GM13976 (cell line): ENCODE data around the gene PTGR1.
A peak's percentile ranks its signal among the peaks of the same experiment; 100 is the strongest.

Experiments used
- DNase-seq: peaks from one replicate; pipeline ENCODE4 v3.0.0; 2012; ENCODE audit warnings: low spot score
- CTCF ChIP-seq: IDR thresholded peaks from 2 replicates; pipeline ENCODE4 v1.5.1; 2012; ENCODE audit warnings: borderline replicate concordance, mild to moderate bottlenecking; ENCODE audit not compliant: insufficient read depth; ENCODE audit errors: extremely low read depth, missing control alignments, control extremely low read depth
- in situ Hi-C: fragments of 300-500 bp; cut with MboI; formaldehyde crosslinking; loops from one replicate; pipeline ENCODE4 v1.12.0; 2022; ENCODE audit warnings: low sequenced_read_pairs, mixed read lengths, inconsistent platforms; ENCODE audit not compliant: unreplicated experiment

PTGR1 gene

GRCh38 chr9:111527347-111527746 lies 72.1 kb downstream of the PTGR1 start:
- in situ Hi-C loops: no loop called here
- no peak for TF ChIP-seq CTCF

GRCh38 chr9:111525056-111525977 lies 74.1 kb downstream of the PTGR1 start, which contains the start of gene ZNF483:
TSS of gene ZNF483 (plus strand) at chr9:111525179. CDS start at chr9:111527396, 2,217 bp downstream.
- DNase-seq: peak; percentile 67
- in situ Hi-C loops: no loop called here
- TF ChIP-seq CTCF: no peak

More at GRCh38 chr9:111527347-111527746, 72.1 kb downstream of the PTGR1 start:
- no peak for DNase-seq

- DNase-seq: no peak
- TF ChIP-seq CTCF: no peak
- in situ Hi-C loops: no loop called here
Observed at GRCh38 chr9:111524731-111525055, 74.8 kb downstream of the PTGR1 start.

- TF ChIP-seq CTCF: no peak
- in situ Hi-C loops: no loop called here
- DNase-seq: no peak
Observed at GRCh38 chr9:111516061-111516465, 83.4 kb downstream of the PTGR1 start.

- DNase-seq: no peak
- in situ Hi-C loops: no loop called here
- no peak for TF ChIP-seq CTCF
Observed at GRCh38 chr9:111514967-111515366, 84.5 kb downstream of the PTGR1 start.
